WTC11 (cell line): ENCODE data around the gene USP22. TPM values are rescaled to one million over a fixed set of nuclear protein-coding genes. Genes with fewer than 3 reads are reported as not detected.
A peak's percentile ranks its signal among the peaks of the same experiment; 100 is the strongest.

ENCODE experiments used
- ATAC-seq: fragments of 200-7000 bp; cut with Tn5 transposase; 2 replicates; pipeline ENCODE4 v1.10.0; 2021; ENCODE audit warnings: mild to moderate bottlenecking, moderate library complexity
- CTCF ChIA-PET: fragments of 300-600 bp; sonication (Branson Sonifier 250); formaldehyde crosslinking; loops from one replicate; lab custom pipeline; 2021; ENCODE audit warnings: antibody characterized with exemption; lab: Charles Lee
- POLR2A ChIA-PET: fragments of 350-600 bp; sonication (Branson Sonifier 250); formaldehyde crosslinking; loops from one replicate; lab custom pipeline; 2021; ENCODE audit warnings: antibody characterized with exemption; lab: Charles Lee
- DNase-seq: peaks from one replicate; pipeline ENCODE4 v3.0.0; 2021; ENCODE audit warnings: low spot score
- H3K27ac Mint-ChIP-seq: 2 replicates; pipeline ENCODE4 v1.8.0; 2021; ENCODE audit warnings: mixed read lengths
- H3K27me3 Mint-ChIP-seq: 2 replicates; pipeline ENCODE4 v1.8.0; 2021; ENCODE audit warnings: low read depth, mild to moderate bottlenecking, moderate library complexity, mixed read lengths
- H3K36me3 Mint-ChIP-seq: 2 replicates; pipeline ENCODE4 v1.8.0; 2021; ENCODE audit warnings: mixed read lengths
- H3K4me1 Mint-ChIP-seq: 2 replicates; pipeline ENCODE4 v1.8.0; 2022; ENCODE audit warnings: mixed read lengths
- H3K4me3 Mint-ChIP-seq: 2 replicates; pipeline ENCODE4 v1.8.0; 2021; ENCODE audit warnings: mild to moderate bottlenecking, moderate library complexity, mixed read lengths
- H3K9me3 Mint-ChIP-seq: 2 replicates; pipeline ENCODE4 v1.8.0; 2021; ENCODE audit warnings: mixed read lengths
- TP53 ChIP-seq: sonication (generic); formaldehyde crosslinking; IDR thresholded peaks from 2 replicates; pipeline ENCODE4 v1.8.1; 2023; ENCODE audit warnings: mild to moderate bottlenecking, missing genetic modification reagents
- total RNA-seq: library from RNA; stranded (reverse); gene quantifications from 3 replicates; pipeline ENCODE4 v1.2.3, GENCODE V29; 2021
- TF ChIP-seq, protein P1 (sequence below): sonication (generic); formaldehyde crosslinking; IDR thresholded peaks from 2 replicates; pipeline ENCODE4 v1.8.1; 2023; ENCODE audit warnings: mild to moderate bottlenecking, missing genetic modification reagents, borderline replicate concordance
- TF ChIP-seq, protein P2 (sequence below): sonication (generic); formaldehyde crosslinking; IDR thresholded peaks from 2 replicates; pipeline ENCODE4 v1.8.1; 2022; ENCODE audit warnings: mild to moderate bottlenecking, missing genetic modification reagents, moderate library complexity, borderline replicate concordance
- TF ChIP-seq, protein P3 (sequence below): sonication (generic); formaldehyde crosslinking; IDR thresholded peaks from 2 replicates; pipeline ENCODE4 v1.8.0; 2022; ENCODE audit warnings: missing genetic modification reagents

Gene USP22
- total RNA-seq, 1 experiment from 2014 or later = 289 TPM

DNA sequence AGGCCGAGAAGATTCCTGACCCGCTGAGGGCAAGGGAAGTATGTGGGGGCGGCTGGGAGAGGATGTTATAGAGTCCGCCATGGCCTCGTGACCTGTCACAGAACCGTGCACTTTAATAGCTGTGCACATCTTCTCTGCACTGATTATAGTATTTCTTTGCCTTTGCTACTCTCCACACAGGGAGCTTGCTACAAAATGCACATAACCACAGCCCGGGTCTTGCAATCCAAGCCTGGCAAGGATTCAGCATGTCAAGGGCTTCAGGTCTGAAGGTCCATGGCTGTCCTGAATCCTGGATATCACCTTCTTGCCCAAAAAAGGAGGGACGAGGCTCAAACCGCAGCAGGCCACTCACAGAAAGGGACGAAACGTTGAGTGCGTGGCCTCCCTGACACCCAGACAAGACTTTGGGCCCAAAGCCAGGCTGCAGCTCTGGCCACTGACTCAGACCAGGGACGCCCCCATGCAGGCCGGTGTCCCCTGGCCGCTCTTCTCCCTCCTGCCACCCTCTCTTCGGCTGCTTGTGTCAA is 43.7 kb downstream of the USP22 start (continued):
- TF ChIP-seq, protein P1, sequence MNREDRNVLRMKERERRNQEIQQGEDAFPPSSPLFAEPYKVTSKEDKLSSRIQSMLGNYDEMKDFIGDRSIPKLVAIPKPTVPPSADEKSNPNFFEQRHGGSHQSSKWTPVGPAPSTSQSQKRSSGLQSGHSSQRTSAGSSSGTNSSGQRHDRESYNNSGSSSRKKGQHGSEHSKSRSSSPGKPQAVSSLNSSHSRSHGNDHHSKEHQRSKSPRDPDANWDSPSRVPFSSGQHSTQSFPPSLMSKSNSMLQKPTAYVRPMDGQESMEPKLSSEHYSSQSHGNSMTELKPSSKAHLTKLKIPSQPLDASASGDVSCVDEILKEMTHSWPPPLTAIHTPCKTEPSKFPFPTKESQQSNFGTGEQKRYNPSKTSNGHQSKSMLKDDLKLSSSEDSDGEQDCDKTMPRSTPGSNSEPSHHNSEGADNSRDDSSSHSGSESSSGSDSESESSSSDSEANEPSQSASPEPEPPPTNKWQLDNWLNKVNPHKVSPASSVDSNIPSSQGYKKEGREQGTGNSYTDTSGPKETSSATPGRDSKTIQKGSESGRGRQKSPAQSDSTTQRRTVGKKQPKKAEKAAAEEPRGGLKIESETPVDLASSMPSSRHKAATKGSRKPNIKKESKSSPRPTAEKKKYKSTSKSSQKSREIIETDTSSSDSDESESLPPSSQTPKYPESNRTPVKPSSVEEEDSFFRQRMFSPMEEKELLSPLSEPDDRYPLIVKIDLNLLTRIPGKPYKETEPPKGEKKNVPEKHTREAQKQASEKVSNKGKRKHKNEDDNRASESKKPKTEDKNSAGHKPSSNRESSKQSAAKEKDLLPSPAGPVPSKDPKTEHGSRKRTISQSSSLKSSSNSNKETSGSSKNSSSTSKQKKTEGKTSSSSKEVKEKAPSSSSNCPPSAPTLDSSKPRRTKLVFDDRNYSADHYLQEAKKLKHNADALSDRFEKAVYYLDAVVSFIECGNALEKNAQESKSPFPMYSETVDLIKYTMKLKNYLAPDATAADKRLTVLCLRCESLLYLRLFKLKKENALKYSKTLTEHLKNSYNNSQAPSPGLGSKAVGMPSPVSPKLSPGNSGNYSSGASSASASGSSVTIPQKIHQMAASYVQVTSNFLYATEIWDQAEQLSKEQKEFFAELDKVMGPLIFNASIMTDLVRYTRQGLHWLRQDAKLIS = no peak
- no peak for TF ChIP-seq TP53 (CRISPR knock-in tag)

DNA sequence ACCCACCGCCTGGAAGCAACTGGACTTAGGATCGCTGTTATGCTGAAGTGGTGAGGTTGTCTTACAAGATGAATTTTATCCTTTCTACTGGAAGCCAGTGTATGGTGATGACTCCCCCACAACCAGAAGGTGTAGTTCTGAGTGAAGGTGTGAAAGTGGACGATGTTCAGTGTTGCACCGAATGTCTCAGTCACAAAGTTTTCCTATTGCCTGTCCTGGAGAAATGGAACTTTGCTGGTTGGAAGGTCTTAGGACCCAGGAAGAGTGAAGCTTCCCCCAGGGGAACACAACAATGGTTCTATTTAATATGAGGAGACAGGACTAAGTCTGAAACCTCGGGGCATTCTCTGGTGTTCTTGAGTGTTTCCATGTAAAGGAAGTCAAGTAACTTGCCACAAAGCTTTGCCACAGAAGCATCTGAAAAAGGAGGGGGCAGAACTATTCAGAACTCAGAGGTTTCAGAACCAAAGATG is 44.2 kb downstream of the USP22 start:
- Mint-ChIP-seq H3K36me3 (peaks cover 30% of the 10 kb centered on the region), H3K4me3 (no peak overlapping the region)

More for the DNA sequence above, 44.2 kb downstream of the USP22 start:
- Mint-ChIP-seq H3K27ac (peak overlapping the region; percentile 86), H3K4me1 (peaks cover 15% of the 10 kb centered on the region; the same call in 1 of the 2 replicates), H3K27me3 (no peaks in the 10 kb centered on the region), H3K9me3 (no peaks in the 10 kb centered on the region)
- ChIA-PET CTCF (interaction anchor here (2.1 to 2.7 kb wide), 2 partner anchors 45 to 197 kb away, joined by 6 to 12 read pairs; no protein-coding TSS in a partner anchor), POLR2A (no interaction called here)
- TF ChIP-seq, protein P2, sequence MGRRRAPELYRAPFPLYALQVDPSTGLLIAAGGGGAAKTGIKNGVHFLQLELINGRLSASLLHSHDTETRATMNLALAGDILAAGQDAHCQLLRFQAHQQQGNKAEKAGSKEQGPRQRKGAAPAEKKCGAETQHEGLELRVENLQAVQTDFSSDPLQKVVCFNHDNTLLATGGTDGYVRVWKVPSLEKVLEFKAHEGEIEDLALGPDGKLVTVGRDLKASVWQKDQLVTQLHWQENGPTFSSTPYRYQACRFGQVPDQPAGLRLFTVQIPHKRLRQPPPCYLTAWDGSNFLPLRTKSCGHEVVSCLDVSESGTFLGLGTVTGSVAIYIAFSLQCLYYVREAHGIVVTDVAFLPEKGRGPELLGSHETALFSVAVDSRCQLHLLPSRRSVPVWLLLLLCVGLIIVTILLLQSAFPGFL (CRISPR knock-in tag) = no peak
- TF ChIP-seq, protein P1 = no peak
- TF ChIP-seq, protein P3, sequence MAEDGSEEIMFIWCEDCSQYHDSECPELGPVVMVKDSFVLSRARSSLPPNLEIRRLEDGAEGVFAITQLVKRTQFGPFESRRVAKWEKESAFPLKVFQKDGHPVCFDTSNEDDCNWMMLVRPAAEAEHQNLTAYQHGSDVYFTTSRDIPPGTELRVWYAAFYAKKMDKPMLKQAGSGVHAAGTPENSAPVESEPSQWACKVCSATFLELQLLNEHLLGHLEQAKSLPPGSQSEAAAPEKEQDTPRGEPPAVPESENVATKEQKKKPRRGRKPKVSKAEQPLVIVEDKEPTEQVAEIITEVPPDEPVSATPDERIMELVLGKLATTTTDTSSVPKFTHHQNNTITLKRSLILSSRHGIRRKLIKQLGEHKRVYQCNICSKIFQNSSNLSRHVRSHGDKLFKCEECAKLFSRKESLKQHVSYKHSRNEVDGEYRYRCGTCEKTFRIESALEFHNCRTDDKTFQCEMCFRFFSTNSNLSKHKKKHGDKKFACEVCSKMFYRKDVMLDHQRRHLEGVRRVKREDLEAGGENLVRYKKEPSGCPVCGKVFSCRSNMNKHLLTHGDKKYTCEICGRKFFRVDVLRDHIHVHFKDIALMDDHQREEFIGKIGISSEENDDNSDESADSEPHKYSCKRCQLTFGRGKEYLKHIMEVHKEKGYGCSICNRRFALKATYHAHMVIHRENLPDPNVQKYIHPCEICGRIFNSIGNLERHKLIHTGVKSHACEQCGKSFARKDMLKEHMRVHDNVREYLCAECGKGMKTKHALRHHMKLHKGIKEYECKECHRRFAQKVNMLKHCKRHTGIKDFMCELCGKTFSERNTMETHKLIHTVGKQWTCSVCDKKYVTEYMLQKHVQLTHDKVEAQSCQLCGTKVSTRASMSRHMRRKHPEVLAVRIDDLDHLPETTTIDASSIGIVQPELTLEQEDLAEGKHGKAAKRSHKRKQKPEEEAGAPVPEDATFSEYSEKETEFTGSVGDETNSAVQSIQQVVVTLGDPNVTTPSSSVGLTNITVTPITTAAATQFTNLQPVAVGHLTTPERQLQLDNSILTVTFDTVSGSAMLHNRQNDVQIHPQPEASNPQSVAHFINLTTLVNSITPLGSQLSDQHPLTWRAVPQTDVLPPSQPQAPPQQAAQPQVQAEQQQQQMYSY (CRISPR knock-in tag) = no peak
- DNase-seq (no peak), ATAC-seq (no peak)
